CD8-positive, alpha-beta memory T cell (primary cell): ENCODE data around the gene RAB26. TPM values are rescaled to one million over a fixed set of nuclear protein-coding genes. Genes with fewer than 3 reads are reported as not detected.
"Not testable (repeated sequence)": the region's sequence is repeated elsewhere in the genome, so short reads cannot be mapped to it uniquely, and the experiment has no call there.

Experiments used
- CTCF ChIA-PET: fragments of 350-600 bp; sonication (Branson Sonifier 250); formaldehyde crosslinking; loops from one replicate; lab custom pipeline; 2021; ENCODE audit warnings: antibody characterized with exemption; lab: Charles Lee
- POLR2A ChIA-PET: fragments of 350-600 bp; sonication (Branson Sonifier 250); formaldehyde crosslinking; loops from one replicate; lab custom pipeline; 2021; ENCODE audit warnings: antibody characterized with exemption; lab: Charles Lee
- DNase-seq, 5 donors: peaks; one replicate each; pipeline versions ENCODE4 v3.0.0 to v3.0.0-alpha.2; 2020 to 2022; ENCODE audit warnings: mixed read lengths in 1 of 5
- H3K27ac ChIP-seq: one replicate; pipeline ENCODE4 v1.7.0; 2013; ENCODE audit warnings: low read depth, mild to moderate bottlenecking, low read length, moderate library complexity
- H3K27me3 ChIP-seq: 2 replicates; pipeline ENCODE4 v1.7.0; 2013; ENCODE audit warnings: low read length, mild to moderate bottlenecking; ENCODE audit not compliant: insufficient read depth, poor library complexity, severe bottlenecking
- H3K36me3 ChIP-seq: 2 replicates; pipeline ENCODE4 v1.7.0; 2013; ENCODE audit warnings: mild to moderate bottlenecking, low read length, moderate library complexity; ENCODE audit not compliant: insufficient read depth
- H3K4me1 ChIP-seq: 2 replicates; pipeline ENCODE4 v1.7.0; 2013; ENCODE audit warnings: mild to moderate bottlenecking, low read length, moderate library complexity; ENCODE audit not compliant: insufficient read depth
- H3K4me3 ChIP-seq: 2 replicates; pipeline ENCODE4 v1.7.0; 2013; ENCODE audit warnings: mild to moderate bottlenecking, low read length
- H3K9me3 ChIP-seq: 2 replicates; pipeline ENCODE4 v1.7.0; 2013; ENCODE audit warnings: mild to moderate bottlenecking, low read length
- H3K27ac Mint-ChIP-seq, 8 donors: one replicate each; pipeline ENCODE4 v1.8.0; 2020 to 2021; ENCODE audit warnings: mixed read lengths in 8 of 8, mild to moderate bottlenecking in 6 of 8, inconsistent platforms in 3 of 8, moderate library complexity in 3 of 8
- H3K27me3 Mint-ChIP-seq, 2 donors: one replicate each; pipeline ENCODE4 v1.8.0; 2020 to 2021; ENCODE audit warnings: mixed read lengths in 2 of 2, mild to moderate bottlenecking in 1 of 2, moderate library complexity in 1 of 2
- H3K36me3 Mint-ChIP-seq, 3 donors: one replicate each; pipeline ENCODE4 v1.8.0; 2020 to 2021; ENCODE audit warnings: mixed read lengths in 3 of 3, inconsistent platforms in 1 of 3, mild to moderate bottlenecking in 1 of 3
- H3K4me1 Mint-ChIP-seq, 3 donors: one replicate each; pipeline ENCODE4 v1.8.0; 2020 to 2021; ENCODE audit warnings: mixed read lengths in 3 of 3, inconsistent platforms in 1 of 3, mild to moderate bottlenecking in 1 of 3
- H3K4me3 Mint-ChIP-seq, 7 donors: one replicate each; pipeline ENCODE4 v1.8.0; 2020 to 2021; ENCODE audit warnings: mixed read lengths in 7 of 7, mild to moderate bottlenecking in 6 of 7, moderate library complexity in 4 of 7, inconsistent platforms in 2 of 7
- H3K9me3 Mint-ChIP-seq, 5 donors: one replicate each; pipeline ENCODE4 v1.8.0; 2020 to 2022; ENCODE audit warnings: mixed read lengths in 5 of 5, mild to moderate bottlenecking in 3 of 5, moderate library complexity in 2 of 5, inconsistent platforms in 1 of 5
- polyA plus RNA-seq: library from polyadenylated mRNA; unstranded; fragments of 300-500 nt; fragmentation: Illumina TruSeq; gene quantifications from one replicate; pipeline ENCODE4 v1.2.3, GENCODE V29; 2021
- total RNA-seq, 2 experiments: library from RNA; stranded (reverse); gene quantifications; one replicate each; pipeline ENCODE4 v1.2.3, GENCODE V29; 2021

The RAB26 gene
- total and polyA plus RNA-seq, 3 experiments from 2014 or later, result 0.20 to 0.75 (median 0.55) TPM

GRCh38 chr16:2107791-2108125, 40.7 kb upstream of the RAB26 start:
- H3K27me3 ChIP-seq, H3K36me3 ChIP-seq, H3K9me3 Mint-ChIP-seq, H3K4me1 ChIP-seq, H3K27ac ChIP-seq, H3K27ac Mint-ChIP-seq, H3K27me3 Mint-ChIP-seq, H3K4me3 ChIP-seq, CTCF ChIA-PET, DNase-seq, H3K4me1 Mint-ChIP-seq, H3K4me3 Mint-ChIP-seq, H3K9me3 ChIP-seq, POLR2A ChIA-PET: not testable (repeated sequence)
- peaks cover 0 to 25% (median 2%) of the 10 kb centered on the region in 3 donors for H3K36me3 Mint-ChIP-seq

- H3K4me3 ChIP-seq, H3K27ac ChIP-seq, H3K4me3 Mint-ChIP-seq, POLR2A ChIA-PET, H3K36me3 ChIP-seq, H3K9me3 ChIP-seq, H3K27me3 ChIP-seq, H3K4me1 Mint-ChIP-seq, DNase-seq, H3K4me1 ChIP-seq, H3K27me3 Mint-ChIP-seq, H3K9me3 Mint-ChIP-seq, CTCF ChIA-PET, H3K27ac Mint-ChIP-seq: not testable (repeated sequence)
- H3K36me3 Mint-ChIP-seq, result peaks cover 0 to 25% (median 2%) of the 10 kb centered on the region in 3 donors
These were observed 39.8 kb upstream of the RAB26 start for GRCh38 chr16:2108446-2109270.

- H3K4me1 ChIP-seq, H3K27ac Mint-ChIP-seq, H3K36me3 ChIP-seq, CTCF ChIA-PET, POLR2A ChIA-PET, H3K4me3 Mint-ChIP-seq, DNase-seq, H3K4me1 Mint-ChIP-seq, H3K9me3 Mint-ChIP-seq, H3K27me3 Mint-ChIP-seq, H3K4me3 ChIP-seq, H3K9me3 ChIP-seq, H3K27me3 ChIP-seq, H3K27ac ChIP-seq: not testable (repeated sequence)
- H3K36me3 Mint-ChIP-seq, result peaks cover 0 to 26% (median 2%) of the 10 kb centered on the region in 3 donors
These were observed 39.2 kb upstream of the RAB26 start for GRCh38 chr16:2109271-2109580.

DNA sequence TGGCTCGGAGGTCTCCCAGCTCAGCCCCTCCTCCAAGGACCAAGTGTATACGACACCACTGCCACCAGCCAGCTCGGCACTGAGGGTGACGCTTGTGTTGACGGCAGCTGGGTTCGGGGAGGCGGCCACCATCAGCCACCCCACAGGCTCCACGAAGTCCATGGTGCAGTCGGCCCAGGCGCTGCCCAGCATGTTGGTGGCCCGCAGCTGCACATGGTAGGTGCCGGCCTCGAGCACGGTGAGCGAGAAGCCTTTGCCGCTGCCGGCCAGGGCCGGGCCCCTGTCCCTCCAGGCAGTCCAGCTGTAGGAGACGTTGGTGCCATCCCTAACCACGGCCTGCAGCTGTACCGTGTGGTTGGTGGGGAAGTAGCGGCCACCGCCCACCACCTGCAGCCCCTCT, 38.6 kb upstream of the RAB26 start:
- H3K27me3 ChIP-seq, CTCF ChIA-PET, H3K27ac ChIP-seq, DNase-seq, H3K27me3 Mint-ChIP-seq, H3K4me1 Mint-ChIP-seq, H3K27ac Mint-ChIP-seq, H3K4me1 ChIP-seq, H3K4me3 ChIP-seq, H3K9me3 Mint-ChIP-seq, POLR2A ChIA-PET, H3K4me3 Mint-ChIP-seq, H3K9me3 ChIP-seq, H3K36me3 ChIP-seq: not testable (repeated sequence)
- H3K36me3 Mint-ChIP-seq, result peaks cover 0 to 27% (median 2%) of the 10 kb centered on the region in 3 donors

DNA sequence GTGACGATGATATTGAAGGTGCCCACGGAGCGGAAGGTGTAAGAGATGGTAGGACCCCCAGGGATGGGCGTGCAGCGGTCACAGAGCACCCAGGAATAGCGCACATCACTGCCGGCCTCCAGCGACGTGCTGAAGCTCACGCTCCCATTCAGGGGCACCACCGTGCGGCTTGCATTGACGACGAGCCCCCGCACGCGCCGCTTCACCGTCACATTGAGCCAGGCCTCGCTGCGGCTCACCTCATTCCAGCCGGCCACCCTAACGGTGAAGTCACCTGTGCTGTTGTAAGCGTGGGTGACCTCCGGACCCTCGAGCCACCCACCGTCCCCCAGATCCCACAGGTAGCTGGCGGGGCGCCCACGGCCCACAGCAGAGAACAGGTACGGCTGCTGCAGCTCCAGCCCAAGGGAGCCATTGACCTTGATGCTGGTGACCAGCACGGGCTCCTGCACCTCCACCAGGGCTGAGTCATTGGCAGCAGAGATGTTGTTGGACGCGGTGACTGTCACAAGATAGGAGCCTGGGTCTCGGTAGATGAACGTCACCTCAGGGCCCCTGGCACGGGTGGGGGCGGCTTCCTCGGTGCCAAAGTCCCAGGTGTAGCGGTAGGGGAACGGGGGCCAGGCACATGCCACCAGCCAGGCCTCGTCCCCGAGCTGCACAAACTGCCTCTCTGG, 38.0 kb upstream of the RAB26 start:
- H3K9me3 ChIP-seq, H3K36me3 ChIP-seq, H3K4me1 ChIP-seq, POLR2A ChIA-PET, H3K27me3 ChIP-seq, CTCF ChIA-PET, H3K9me3 Mint-ChIP-seq, H3K4me1 Mint-ChIP-seq, H3K27me3 Mint-ChIP-seq, H3K4me3 ChIP-seq, H3K4me3 Mint-ChIP-seq, DNase-seq, H3K27ac Mint-ChIP-seq, H3K27ac ChIP-seq: not testable (repeated sequence)
- peaks cover 0 to 27% (median 2%) of the 10 kb centered on the region in 3 donors for H3K36me3 Mint-ChIP-seq

GRCh38 chr16:2111009-2111353, 37.4 kb upstream of the RAB26 start:
- CTCF ChIA-PET, H3K9me3 Mint-ChIP-seq, POLR2A ChIA-PET: not testable (repeated sequence)

GRCh38 chr16:2111412-2112335, 36.8 kb upstream of the RAB26 start:
- Mint-ChIP-seq H3K27ac (peak overlapping the region in 1 of 8 donors; percentile 91), H3K36me3 (peaks cover 0 to 26% (median 2%) of the 10 kb centered on the region in 3 donors)
- H3K9me3 ChIP-seq, H3K36me3 ChIP-seq, H3K4me1 Mint-ChIP-seq, H3K27me3 Mint-ChIP-seq, CTCF ChIA-PET, POLR2A ChIA-PET, H3K9me3 Mint-ChIP-seq, H3K27ac ChIP-seq, H3K27me3 ChIP-seq, DNase-seq, H3K4me3 Mint-ChIP-seq, H3K4me1 ChIP-seq, H3K4me3 ChIP-seq: not testable (repeated sequence)

More at GRCh38 chr16:2111009-2111353, 37.4 kb upstream of the RAB26 start:
- H3K4me3 Mint-ChIP-seq, DNase-seq, H3K9me3 ChIP-seq, H3K36me3 ChIP-seq, H3K27me3 ChIP-seq, H3K27me3 Mint-ChIP-seq, H3K27ac ChIP-seq, H3K4me3 ChIP-seq, H3K4me1 ChIP-seq, H3K27ac Mint-ChIP-seq, H3K4me1 Mint-ChIP-seq: not testable (repeated sequence)
- H3K36me3 Mint-ChIP-seq, result peaks cover 0 to 26% (median 2%) of the 10 kb centered on the region in 3 donors

- H3K36me3 Mint-ChIP-seq, result peaks cover 0 to 23% (median 0%) of the 10 kb centered on the region in 3 donors
- CTCF ChIA-PET, H3K9me3 Mint-ChIP-seq, POLR2A ChIA-PET, H3K27ac ChIP-seq, H3K4me3 ChIP-seq, H3K27me3 ChIP-seq, H3K27me3 Mint-ChIP-seq, H3K27ac Mint-ChIP-seq, H3K4me1 Mint-ChIP-seq, H3K4me3 Mint-ChIP-seq, H3K9me3 ChIP-seq, H3K4me1 ChIP-seq, DNase-seq, H3K36me3 ChIP-seq: not testable (repeated sequence)
These were observed 35.8 kb upstream of the RAB26 start for GRCh38 chr16:2112539-2113106.
